Cardiac fibroblast (primary cell): ENCODE results near the gene CD74.

Experiments
- DNase-seq, 2 donors: peaks; one replicate each; pipeline versions ENCODE4 v3.0.0 to v3.0.0-alpha.2; 2010; ENCODE audit warnings: low read depth in 2 of 2
- H3K4me3 ChIP-seq, 2 donors: replicated peaks in 1 of 2; 1 replicate in 1 of 2; 2 replicates in 1 of 2; pipeline ENCODE4 v1.5.1; 2011; ENCODE audit warnings: low read depth in 2 of 2, low read length in 2 of 2, mild to moderate bottlenecking in 2 of 2, moderate library complexity in 1 of 2
- TF ChIP-seq, protein P1 (sequence below): IDR thresholded peaks from one replicate; pipeline ENCODE4 v1.5.1; 2011; ENCODE audit warnings: low read depth, mild to moderate bottlenecking, low read length, inconsistent platforms

The CD74 gene

DNA sequence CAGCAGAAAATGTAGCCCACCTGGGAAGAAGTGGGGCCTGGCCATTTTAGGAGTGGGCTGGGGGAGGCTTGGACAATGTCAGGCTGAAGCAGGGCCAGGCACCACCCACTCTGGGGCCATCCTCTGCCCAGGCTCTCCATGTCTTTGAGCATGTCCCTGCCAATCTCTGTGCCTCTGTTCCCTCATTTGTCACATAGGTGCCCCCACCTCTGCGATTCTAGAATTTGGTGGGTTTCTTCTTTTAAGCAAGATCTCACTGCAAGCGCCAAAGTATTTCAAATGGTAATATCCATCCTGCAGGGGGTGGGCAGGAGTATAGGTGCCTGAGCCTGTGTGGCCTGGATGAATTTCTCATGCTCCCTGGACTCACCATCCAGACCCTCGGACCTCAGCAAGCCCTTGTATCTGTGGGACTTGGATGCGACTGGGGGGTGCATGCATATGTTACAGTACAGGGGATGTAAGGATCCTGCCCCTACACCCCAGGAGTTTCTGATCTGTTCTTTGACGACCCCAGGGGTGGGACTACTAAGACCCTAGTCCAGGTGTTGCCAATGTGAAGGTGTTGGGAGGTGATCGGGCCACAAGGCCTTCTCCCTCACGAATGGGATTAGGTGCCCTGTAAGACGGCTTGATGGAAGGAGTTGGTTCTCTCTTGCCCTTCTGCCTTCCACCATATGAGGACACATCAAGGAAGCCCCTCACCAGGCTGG lies 4.3 kb downstream of the CD74 start:
- H3K4me3 ChIP-seq: no peak overlapping the region
- TF ChIP-seq, protein P1, sequence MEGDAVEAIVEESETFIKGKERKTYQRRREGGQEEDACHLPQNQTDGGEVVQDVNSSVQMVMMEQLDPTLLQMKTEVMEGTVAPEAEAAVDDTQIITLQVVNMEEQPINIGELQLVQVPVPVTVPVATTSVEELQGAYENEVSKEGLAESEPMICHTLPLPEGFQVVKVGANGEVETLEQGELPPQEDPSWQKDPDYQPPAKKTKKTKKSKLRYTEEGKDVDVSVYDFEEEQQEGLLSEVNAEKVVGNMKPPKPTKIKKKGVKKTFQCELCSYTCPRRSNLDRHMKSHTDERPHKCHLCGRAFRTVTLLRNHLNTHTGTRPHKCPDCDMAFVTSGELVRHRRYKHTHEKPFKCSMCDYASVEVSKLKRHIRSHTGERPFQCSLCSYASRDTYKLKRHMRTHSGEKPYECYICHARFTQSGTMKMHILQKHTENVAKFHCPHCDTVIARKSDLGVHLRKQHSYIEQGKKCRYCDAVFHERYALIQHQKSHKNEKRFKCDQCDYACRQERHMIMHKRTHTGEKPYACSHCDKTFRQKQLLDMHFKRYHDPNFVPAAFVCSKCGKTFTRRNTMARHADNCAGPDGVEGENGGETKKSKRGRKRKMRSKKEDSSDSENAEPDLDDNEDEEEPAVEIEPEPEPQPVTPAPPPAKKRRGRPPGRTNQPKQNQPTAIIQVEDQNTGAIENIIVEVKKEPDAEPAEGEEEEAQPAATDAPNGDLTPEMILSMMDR: no peak

DNA sequence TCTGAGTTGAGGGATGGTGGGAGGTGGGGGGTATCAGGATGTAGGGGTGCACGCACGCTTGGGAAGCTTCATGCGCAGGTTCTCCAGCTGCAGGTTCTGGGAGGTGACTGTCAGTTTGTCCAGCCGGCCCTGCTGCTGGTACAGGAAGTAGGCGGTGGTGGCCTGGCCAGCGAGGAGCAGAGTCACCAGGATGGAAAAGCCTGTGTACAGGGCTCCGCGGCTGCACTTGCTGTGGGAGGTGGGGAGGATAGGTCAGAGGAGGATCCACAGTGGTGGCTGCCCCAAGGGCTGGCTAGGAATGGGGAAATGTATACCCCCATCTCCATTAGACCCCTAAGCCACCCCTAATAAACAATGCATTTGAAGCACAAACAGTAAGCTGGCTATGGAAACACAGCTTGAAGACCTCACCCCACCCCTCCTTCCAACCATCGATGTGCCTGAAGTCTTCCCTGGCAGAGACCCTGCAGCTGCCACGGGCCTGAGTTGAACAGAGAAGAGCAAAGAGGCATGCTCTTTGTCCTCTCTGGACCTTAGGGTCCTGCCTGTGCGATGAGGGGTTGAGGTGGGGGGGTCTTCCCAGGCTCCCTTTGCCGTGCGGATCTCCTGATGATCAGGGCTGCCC lies 5.5 kb downstream of the CD74 start:
- TF ChIP-seq, protein P1: no peak
- no peak for DNase-seq
- no peak overlapping the region for H3K4me3 ChIP-seq

More for the DNA sequence above, 4.3 kb downstream of the CD74 start:
- no peak for DNase-seq

DNA sequence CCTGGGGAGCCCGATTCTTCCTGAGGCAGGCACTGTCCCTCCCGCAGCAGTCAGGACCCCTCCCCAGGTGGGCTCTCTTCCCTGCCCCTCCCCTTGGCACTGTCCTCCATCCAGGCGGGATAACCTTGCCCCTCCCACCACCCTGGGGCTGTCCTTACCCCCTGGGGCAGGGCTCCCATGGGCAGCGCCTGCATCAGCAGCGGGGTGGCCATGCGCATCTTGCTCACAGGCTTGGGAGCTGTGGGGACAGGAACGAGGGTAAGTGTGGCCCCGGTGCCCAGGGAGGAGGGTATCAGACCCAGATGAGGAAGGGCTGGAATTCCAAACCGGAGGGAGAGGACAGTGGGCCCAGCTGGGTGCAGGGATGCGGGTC lies 6.0 kb downstream of the CD74 start:
- TF ChIP-seq, protein P1: no peak
- no peak overlapping the region for H3K4me3 ChIP-seq
- DNase-seq: no peak

GRCh38 chr5:150406103-150406722 lies 6.5 kb downstream of the CD74 start:
- TF ChIP-seq, protein P1: no peak
- DNase-seq: no peak
- H3K4me3 ChIP-seq: no peak overlapping the region

GRCh38 chr5:150404941-150405816 lies 7.5 kb downstream of the CD74 start:
- H3K4me3 ChIP-seq: no peak overlapping the region
- no peak for DNase-seq
- TF ChIP-seq, protein P1: no peak

- DNase-seq: no peak
Measured at GRCh38 chr5:150404535-150404934, 8.2 kb downstream of the CD74 start.

More at GRCh38 chr5:150404535-150404934, 8.2 kb downstream of the CD74 start:
- no peak overlapping the region for H3K4me3 ChIP-seq
- TF ChIP-seq, protein P1: no peak
